Brain pericyte (primary cell): Measurements from ENCODE around the gene MPPE1.
"Not testable (repeated sequence)": the region's sequence is repeated elsewhere in the genome, so short reads cannot be mapped to it uniquely, and the experiment has no call there.

ENCODE experiments used
- DNase-seq: peaks from one replicate; pipeline ENCODE4 v3.0.0-alpha.2; 2012; ENCODE audit warnings: low read depth, low spot score

The MPPE1 gene

DNA sequence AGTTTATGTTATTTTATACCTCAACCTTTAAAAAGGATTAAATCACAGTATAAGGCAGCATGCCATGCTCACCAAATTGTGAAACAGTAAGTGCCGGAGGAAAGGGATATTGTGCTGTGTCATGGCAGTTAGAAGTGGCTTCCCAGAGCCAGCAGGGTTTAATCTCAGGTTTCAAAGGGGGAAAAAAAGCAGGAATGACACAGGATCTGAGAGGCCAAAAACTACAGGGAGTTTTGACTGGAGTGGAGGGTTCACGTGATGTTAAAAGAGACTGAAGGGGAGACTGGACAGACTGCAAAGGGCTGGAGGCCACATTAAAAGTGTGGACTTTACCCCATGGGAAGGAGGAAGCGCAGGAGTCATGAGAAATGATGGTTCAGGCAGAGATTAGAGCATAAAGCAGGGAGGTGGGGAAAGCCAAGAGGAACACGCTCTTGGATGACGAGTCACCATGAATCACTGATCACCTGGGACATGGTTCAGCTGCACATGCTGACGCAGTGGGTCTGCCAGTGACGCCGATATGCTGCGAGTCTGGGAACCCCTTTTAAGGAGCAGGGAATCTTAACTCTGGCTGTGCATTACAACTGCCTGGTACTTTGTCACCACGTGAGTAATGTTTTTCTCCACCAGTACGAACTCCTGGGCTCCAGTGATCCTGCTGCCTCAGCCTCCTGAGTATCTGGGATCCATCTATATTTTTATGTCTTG is 50.8 kb downstream of the MPPE1 start:
- peak; percentile 100 for DNase-seq

DNA sequence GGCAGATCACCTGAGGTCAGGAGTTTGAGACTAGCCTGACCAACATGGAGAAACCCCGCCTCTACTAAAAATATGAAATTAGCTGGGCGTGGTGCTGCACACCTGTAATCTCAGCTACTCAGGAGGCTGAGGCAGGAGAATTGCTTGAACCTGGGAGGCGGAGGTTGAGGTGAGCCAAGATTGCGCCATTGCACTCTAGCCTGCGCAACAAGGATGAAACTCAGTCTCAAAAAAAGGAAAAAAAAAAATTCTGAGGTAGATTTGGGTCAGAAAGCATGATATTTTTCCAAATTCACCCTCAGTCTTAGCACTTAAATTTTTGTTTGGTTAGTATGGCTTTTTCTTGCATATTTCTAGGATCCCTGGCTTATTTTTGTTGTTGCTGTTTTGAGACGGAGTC is 53.6 kb downstream of the MPPE1 start:
- DNase-seq = not testable (repeated sequence)

DNA sequence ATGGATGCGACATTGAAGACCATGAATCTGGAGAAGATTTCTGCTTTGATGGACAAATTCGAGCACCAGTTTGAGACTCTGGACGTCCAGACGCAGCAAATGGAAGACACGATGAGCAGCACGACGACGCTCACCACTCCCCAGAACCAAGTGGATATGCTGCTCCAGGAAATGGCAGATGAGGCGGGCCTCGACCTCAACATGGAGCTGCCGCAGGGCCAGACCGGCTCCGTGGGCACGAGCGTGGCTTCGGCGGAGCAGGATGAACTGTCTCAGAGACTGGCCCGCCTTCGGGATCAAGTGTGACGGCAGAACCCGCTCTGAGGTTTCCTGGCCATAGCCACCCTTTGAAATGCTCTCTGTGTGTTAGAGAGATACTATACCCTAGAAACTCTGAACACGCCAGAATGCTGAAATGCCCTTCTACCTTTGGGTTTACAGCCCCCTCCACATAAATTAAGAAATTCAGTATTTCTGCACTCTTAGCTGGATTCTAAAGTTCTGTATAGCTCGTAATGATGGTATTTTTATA is 56.2 kb downstream of the MPPE1 start:
- DNase-seq = no peak

- peak; percentile 95 for DNase-seq
Observed at GRCh38 chr18:11851146-11851805, 56.8 kb downstream of the MPPE1 start, which contains the start of gene CHMP1B. Gene CHMP1B (plus strand): TSS chr18:11851413. CDS start chr18:11851512, 99 bp downstream.

DNA sequence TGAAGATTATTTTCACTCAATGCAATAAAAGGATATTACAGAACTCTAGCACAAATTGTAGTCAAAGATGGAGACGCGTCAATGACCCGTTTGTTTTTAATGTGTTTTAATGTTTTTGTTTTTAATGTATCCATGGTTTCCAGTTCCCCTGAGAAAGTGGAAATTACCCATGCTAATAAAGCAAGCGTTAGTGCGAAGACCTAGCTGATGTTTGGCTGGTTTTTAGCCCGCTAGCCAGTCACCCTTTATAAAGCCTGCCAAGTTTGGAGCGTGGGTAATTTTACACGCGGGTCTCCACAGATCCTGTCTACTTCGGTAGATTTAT is 57.3 kb downstream of the MPPE1 start:
- no peak for DNase-seq

- peak; percentile 99 for DNase-seq
Observed at GRCh38 chr18:11849841-11850634, 58.1 kb downstream of the MPPE1 start.

- no peak for DNase-seq
Observed at GRCh38 chr18:11849279-11849678, 58.8 kb downstream of the MPPE1 start.

DNA sequence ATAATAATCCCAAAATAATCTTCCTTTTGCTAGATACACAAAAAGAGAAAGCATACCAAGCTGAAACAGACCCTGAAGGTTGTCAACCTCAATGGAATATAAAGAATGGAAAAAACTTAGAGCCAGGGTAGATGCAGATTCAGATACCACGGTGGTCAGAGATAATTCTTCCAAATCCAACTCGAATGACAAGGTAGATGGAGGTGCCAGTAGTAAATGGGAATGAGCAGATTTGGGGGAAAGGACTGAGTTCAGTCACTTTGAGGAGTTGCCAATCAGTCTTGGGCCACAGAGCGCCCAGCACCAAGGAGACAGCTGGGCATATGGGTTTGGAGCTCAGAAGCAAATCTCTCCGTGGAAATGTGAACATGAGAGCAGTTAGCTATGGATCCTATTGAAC is 60.3 kb downstream of the MPPE1 start:
- DNase-seq = no peak

- DNase-seq = no peak
Observed at GRCh38 chr18:11845654-11846053, 62.5 kb downstream of the MPPE1 start.

GRCh38 chr18:11844436-11844835 is 63.7 kb downstream of the MPPE1 start:
- no peak for DNase-seq

DNA sequence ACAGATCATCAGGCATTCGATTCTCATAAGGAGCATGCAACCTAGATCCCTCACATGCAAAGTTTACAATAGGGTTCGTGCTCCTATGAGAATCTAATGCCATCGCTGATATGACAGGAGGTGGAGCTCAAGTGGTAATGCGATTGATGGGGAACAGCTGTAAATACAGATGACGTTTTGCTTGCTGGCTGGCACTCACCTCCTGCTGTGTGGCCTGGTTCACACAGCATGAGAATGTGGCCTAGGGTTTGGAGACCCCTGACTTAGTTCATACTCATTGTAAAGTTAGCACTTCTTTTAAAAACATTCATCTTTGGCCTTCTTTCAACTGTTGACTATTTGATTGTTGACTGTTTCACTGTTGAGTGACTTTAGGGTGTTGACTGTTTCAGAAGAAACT is 65.6 kb downstream of the MPPE1 start:
- DNase-seq = peak; percentile 96

- DNase-seq = no peak
Observed at GRCh38 chr18:11840493-11840892, 67.6 kb downstream of the MPPE1 start.

- no peak for DNase-seq
Observed at GRCh38 chr18:11839556-11839955, 68.6 kb downstream of the MPPE1 start.

DNA sequence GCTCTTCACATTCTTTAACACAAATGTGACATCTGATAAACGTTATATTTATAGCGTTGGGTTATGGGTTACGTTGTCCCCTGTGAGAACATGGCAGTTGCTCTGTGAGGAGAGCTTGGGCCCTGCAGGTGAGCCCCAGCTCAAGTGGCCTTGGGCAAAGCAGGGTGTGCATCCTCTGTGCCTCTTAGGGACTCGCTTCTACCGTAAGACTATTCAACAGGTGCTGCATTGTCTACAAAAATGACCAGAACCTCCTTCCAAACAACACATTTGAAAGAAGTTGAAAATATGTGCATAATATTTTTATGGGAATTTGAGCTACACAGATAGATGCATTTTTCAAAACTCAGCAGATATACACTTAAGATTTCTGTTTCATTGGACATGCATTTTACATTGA is 73.3 kb downstream of the MPPE1 start:
- DNase-seq = no peak
